IPS-20b (cell line): Measurements from ENCODE around the gene SGMS1.

Experiments used
- H3K27ac ChIP-seq: one replicate; pipeline ENCODE4 v1.5.1; 2013; ENCODE audit warnings: low read length
- H3K27me3 ChIP-seq: 2 replicates; pipeline ENCODE4 v1.6.1; 2013; ENCODE audit warnings: mild to moderate bottlenecking, low read length, inconsistent platforms; ENCODE audit not compliant: insufficient read depth
- H3K36me3 ChIP-seq: 2 replicates; pipeline ENCODE4 v1.6.1; 2013; ENCODE audit warnings: low read depth, mild to moderate bottlenecking, inconsistent platforms, low read length, moderate library complexity; ENCODE audit not compliant: insufficient read depth
- H3K4me1 ChIP-seq: 2 replicates; pipeline ENCODE4 v1.6.1; 2013; ENCODE audit warnings: mild to moderate bottlenecking, control low read depth, inconsistent platforms, low read length, moderate library complexity; ENCODE audit not compliant: insufficient read depth
- H3K4me3 ChIP-seq: 2 replicates; pipeline ENCODE4 v1.5.1; 2013; ENCODE audit warnings: mild to moderate bottlenecking, low read length, inconsistent platforms
- H3K9ac ChIP-seq: 2 replicates; pipeline ENCODE4 v1.6.1; 2013; ENCODE audit warnings: low read depth, mild to moderate bottlenecking, inconsistent platforms, low read length, moderate library complexity
- H3K9me3 ChIP-seq: 2 replicates; pipeline ENCODE4 v1.6.1; 2013; ENCODE audit warnings: mild to moderate bottlenecking, low read depth, low read length, inconsistent platforms; ENCODE audit not compliant: insufficient read depth

Gene SGMS1

DNA sequence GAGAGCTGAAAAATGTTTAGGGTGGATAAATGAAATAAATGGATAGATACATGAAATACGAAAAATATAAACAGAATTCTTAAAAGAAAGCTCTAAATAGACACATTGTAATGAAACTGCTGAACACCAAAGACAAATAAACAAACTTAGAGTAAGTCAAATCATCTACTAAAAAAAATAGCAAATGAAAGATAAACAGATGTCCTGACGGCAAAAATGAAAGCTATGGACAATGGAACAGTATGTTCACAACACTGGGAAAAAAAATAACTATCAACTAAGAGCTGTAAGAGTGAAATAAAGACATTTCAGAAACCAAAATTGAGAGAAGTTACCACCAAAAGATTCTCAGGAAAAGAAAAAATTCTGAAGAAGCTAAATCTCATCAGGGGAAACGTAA lies 106.1 kb downstream of the SGMS1 start:
- no peaks in the 10 kb centered on the region for H3K27me3 ChIP-seq
- no peak overlapping the region for H3K27ac ChIP-seq
- H3K9me3 ChIP-seq, result no peaks in the 10 kb centered on the region
- peaks cover 2% of the 10 kb centered on the region; the same call in 1 of the 2 replicates for H3K4me1 ChIP-seq
- no peak overlapping the region for H3K4me3 ChIP-seq
- no peak overlapping the region for H3K9ac ChIP-seq
- H3K36me3 ChIP-seq, result no peaks in the 10 kb centered on the region

DNA sequence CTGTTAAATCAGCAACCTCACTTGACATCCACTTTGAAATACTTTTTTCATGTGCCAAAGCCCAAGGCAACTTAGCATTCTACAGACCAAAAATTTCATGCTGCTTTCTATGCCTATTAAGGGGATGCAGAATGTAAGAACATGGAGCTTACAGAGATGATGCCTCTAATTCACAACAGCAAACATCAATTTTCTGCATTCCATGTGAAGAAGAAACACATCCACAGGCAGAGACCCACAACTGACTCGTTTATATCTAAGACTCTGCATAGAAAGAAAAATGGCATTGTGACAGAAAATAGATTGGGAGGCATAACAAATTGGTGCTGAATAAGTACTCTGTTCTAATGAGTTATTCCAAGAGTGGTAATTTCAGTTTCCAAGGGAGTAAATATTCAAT lies 107.6 kb downstream of the SGMS1 start:
- no peaks in the 10 kb centered on the region for H3K4me1 ChIP-seq
- H3K27ac ChIP-seq, result no peak overlapping the region

DNA sequence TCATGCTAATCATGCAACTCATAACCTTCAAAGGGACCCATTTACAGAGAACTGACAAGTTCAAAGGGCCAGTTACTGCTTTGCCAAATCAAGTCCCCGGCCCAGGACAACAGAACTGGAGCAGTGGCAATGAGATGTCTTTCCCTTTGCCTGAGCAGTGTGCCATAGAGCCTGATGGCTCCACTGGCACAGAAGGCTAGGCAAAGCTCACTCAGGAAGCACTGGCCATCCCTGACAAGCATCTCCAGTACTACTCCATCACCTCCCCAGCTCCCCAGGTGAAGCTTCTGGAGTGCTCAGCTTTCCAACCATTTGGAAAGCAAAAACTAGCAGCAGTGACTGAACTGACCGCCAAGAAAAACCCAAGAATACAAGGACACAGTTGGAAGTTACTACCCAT lies 108.3 kb downstream of the SGMS1 start:
- Histone ChIP-seq H3K4me1 (no peaks in the 10 kb centered on the region), H3K27me3 (no peaks in the 10 kb centered on the region), H3K9ac (no peak overlapping the region), H3K9me3 (no peaks in the 10 kb centered on the region), H3K36me3 (no peaks in the 10 kb centered on the region), H3K27ac (no peak overlapping the region), H3K4me3 (no peak overlapping the region)

More for the DNA sequence above, 107.6 kb downstream of the SGMS1 start:
- Histone ChIP-seq H3K4me3 (no peak overlapping the region), H3K27me3 (no peaks in the 10 kb centered on the region), H3K9me3 (no peaks in the 10 kb centered on the region), H3K9ac (no peak overlapping the region), H3K36me3 (no peaks in the 10 kb centered on the region)

DNA sequence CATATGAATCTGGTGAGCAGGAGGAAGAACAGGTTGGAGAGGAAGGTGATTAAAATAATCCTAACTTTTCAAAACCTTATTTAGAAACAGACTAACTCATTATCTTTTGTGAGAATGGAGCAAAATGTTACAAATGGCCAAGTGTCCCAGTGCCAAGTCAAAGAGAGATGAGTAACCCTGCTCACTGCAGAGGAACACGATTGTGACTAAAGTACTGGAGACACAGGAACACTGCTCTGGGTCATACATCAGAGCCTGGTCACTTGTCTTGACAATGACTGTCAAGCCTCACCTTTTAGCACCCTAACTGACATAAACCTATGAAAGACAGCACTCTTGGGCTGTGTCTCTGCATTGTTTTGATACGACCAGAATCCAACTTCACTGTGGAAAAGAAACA lies 108.8 kb downstream of the SGMS1 start:
- H3K27ac ChIP-seq, result no peak overlapping the region
- H3K36me3 ChIP-seq, result no peaks in the 10 kb centered on the region
- no peaks in the 10 kb centered on the region for H3K27me3 ChIP-seq
- no peaks in the 10 kb centered on the region for H3K4me1 ChIP-seq
- H3K9me3 ChIP-seq, result no peaks in the 10 kb centered on the region
- H3K4me3 ChIP-seq, result no peak overlapping the region
- no peak overlapping the region for H3K9ac ChIP-seq

DNA sequence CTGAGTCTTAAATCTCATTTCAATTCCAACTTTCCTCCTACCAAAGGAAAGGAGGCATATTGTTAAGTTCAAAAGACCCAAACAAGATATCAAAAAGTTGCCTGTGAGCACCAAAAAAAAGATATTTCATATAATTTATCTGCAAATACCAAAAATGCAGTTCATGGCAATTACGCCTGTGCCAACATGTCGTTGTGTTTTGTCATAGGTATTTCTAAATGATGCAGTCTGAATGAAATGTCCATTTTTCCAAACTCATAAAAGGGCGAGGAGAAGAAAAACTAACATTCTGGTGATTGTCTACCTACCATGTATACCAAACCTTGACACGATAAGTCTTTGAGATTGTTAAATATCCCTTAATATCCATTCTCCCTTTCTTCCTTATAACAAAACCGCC lies 109.8 kb downstream of the SGMS1 start:
- no peaks in the 10 kb centered on the region for H3K36me3 ChIP-seq
- no peak overlapping the region for H3K4me3 ChIP-seq
- no peaks in the 10 kb centered on the region for H3K27me3 ChIP-seq
- no peak overlapping the region for H3K9ac ChIP-seq
- H3K27ac ChIP-seq, result no peak overlapping the region
- no peaks in the 10 kb centered on the region for H3K9me3 ChIP-seq
- H3K4me1 ChIP-seq, result no peaks in the 10 kb centered on the region

DNA sequence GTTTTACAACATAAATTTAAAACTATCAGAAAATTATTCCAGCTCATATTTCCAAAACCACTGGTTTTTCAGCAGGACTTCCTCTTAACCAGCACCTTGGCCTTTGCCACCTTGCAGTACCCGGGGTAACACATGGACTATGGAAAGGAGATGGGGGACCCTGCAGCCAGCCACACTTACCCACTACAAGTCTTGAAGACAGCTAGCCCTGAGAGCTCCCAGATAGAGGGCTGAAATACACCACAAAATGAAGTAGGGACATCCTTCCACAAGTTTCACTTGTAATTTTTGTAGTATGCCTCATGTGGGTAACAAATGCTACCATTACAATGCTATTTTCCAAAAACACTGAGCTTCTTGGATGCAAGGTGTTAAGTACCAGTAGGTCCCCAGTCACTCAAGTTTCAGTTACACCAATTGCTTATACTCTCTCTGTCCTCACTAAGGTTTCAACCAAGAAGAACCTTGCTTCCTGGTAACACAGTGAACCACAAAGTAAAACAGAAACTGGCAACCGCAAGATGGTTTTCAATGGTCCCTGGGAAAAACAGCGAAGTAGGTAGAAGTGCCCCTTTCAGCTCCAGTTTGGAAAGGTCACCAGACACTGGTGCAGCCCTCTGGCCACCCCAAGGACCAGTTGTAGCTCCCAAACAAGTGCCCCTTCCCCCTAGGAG lies 110.9 kb downstream of the SGMS1 start:
- H3K9me3 ChIP-seq, result no peaks in the 10 kb centered on the region
- no peak overlapping the region for H3K9ac ChIP-seq
- H3K27ac ChIP-seq, result no peak overlapping the region
- no peaks in the 10 kb centered on the region for H3K27me3 ChIP-seq
- H3K4me3 ChIP-seq, result no peak overlapping the region
- H3K4me1 ChIP-seq, result no peaks in the 10 kb centered on the region; the same call in 1 of the 2 replicates
- no peaks in the 10 kb centered on the region for H3K36me3 ChIP-seq

DNA sequence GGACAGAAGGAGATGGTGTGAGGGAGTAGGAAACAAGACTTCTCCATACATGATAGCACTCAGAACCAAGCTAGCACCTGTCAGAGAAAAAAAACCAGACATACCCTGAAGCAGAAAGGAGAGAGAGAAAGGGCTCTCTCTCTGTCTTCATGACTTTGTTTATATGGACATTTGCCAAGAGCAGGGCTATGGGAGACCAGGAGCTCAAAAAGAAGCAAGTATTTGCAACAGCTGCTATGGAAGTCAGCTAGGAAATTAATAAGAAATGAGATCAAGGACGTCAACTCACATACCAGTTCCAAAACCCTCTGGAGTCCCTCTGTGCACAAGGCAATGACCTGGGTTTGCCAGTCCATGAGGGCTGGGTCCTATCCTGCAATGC lies 111.6 kb downstream of the SGMS1 start:
- H3K4me3 ChIP-seq, result no peak overlapping the region
- no peak overlapping the region for H3K9ac ChIP-seq
- no peak overlapping the region for H3K27ac ChIP-seq
- H3K36me3 ChIP-seq, result no peaks in the 10 kb centered on the region
- no peaks in the 10 kb centered on the region for H3K27me3 ChIP-seq
- H3K9me3 ChIP-seq, result no peaks in the 10 kb centered on the region
- H3K4me1 ChIP-seq, result peaks cover 5% of the 10 kb centered on the region; the same call in 1 of the 2 replicates

DNA sequence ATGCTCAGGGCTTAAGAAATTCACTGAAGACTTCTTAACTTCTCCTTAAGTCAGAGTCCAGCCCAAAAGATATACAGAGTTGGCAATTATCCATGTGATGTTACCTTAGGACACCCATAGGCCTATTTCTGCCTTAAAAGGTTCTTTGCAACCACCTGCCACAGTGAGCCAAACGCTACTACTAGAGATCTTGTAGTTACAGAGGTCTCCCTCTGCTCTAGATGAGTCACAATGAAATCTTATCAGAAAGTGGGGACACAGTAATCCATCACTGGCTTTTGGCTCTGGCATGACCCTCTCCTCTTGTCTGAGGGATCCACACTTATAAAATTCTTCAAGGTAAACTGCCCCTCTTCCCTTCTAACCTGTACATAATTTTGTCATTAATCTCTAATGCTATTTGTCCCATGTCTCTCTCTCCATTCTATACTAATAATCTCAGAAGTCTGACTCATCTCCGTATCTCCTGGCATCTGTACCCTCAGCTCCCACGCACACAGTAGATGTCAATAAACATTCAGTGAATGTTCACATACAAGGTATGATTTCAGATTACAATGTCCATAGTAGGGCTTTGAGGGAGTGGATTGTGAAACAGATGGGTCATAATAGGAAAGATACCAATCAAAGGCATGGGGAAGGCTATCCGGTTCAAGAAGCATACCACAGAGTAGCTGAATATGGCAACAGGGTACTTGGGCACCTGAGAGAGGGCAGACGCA lies 112.1 kb downstream of the SGMS1 start:
- H3K9ac ChIP-seq, result no peak overlapping the region
- H3K27me3 ChIP-seq, result no peaks in the 10 kb centered on the region
- H3K36me3 ChIP-seq, result no peaks in the 10 kb centered on the region
- peaks cover 10% of the 10 kb centered on the region; the same call in 1 of the 2 replicates for H3K4me1 ChIP-seq
- no peak overlapping the region for H3K27ac ChIP-seq
- no peaks in the 10 kb centered on the region for H3K9me3 ChIP-seq
- no peak overlapping the region for H3K4me3 ChIP-seq

DNA sequence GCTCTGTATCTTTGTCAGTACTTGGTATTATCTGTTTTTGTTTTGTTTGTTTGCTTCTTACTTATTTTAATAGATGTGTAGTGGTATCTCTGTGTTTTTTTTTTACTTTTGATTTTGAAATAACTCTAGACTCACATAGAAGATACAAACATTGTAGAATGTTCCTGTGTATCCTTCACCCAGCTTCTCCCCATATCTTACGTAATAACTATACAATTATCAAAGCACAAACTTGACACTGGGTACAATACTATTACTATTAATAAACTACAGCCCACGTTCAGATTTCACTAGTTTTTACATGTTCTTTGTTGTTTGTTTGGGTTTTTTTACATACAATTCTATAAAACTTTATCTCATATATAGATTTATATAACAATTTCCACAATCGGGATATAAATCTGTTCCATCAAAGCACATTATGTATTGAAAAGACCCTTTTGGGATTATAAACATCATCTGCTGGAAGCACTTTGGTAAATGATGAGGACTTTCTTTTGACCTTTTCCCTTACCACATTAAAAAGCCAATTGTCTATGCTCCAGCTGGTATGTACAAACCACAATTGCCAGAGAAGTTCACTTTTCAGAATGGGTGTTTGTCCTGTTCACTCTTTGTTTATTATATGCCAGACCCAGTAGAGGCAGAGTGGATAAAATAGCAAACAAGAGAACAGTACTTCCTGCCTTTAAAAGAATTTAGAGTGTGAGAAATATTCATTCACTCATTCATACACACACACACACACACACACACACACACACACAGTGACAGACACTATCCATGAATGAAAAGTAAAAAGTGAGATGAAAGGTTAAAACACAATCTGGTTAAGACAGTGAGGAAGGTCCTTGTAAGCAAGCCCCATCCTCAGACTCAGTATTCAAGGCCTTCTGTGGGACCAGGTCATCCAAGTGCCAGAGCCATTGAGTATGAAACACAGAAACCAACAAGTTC lies 113.0 kb downstream of the SGMS1 start:
- peaks cover 14% of the 10 kb centered on the region; the same call in 1 of the 2 replicates for H3K4me1 ChIP-seq
- no peaks in the 10 kb centered on the region for H3K36me3 ChIP-seq
- no peak overlapping the region for H3K9ac ChIP-seq
- H3K4me3 ChIP-seq, result no peak overlapping the region
- no peaks in the 10 kb centered on the region for H3K27me3 ChIP-seq
- no peaks in the 10 kb centered on the region for H3K9me3 ChIP-seq
- H3K27ac ChIP-seq, result no peak overlapping the region

DNA sequence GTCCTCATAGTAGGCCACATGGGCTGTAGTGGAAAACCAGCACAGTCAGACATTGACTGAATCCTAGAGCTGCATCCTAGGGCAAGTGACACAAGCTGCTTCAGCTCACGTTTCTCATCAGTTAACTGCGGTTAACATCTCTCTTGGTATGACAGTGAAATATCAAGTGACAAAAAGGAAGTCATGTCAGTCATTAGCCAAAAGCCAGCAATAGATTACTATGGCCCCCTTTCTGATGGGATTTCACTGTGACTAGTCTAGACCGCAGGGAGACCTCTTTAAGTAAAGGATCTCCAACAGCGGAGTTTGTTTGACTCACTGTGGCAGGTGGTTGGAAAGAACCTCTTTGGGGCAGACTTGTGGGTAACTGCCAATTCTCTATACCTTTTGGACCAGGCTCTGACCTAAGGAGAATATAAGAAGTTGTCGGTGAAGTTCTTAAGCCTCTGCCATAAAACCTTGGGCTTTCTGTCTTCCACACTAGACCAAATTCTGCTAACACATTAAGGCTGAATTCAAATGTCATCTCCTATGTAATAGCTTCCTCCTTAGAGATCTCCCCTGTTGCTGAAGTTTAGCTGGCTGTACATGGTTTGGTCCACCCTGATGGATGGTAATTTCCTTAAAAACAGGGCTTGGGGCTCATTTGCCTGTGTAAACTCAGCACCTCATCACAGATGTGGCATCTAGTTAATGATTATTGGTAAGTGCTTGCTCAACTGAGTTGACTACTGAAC lies 115.3 kb downstream of the SGMS1 start:
- Histone ChIP-seq H3K4me3 (no peak overlapping the region), H3K9ac (no peak overlapping the region), H3K9me3 (no peaks in the 10 kb centered on the region), H3K27me3 (no peaks in the 10 kb centered on the region), H3K27ac (no peak overlapping the region), H3K4me1 (peaks cover 19% of the 10 kb centered on the region; the same call in 1 of the 2 replicates), H3K36me3 (no peaks in the 10 kb centered on the region)
